ENCODE results near the gene SCARF2. TPM values are rescaled to one million over a fixed set of nuclear protein-coding genes. Genes with fewer than 3 reads are reported as not detected.
"Not testable (repeated sequence)": the region's sequence is repeated elsewhere in the genome, so short reads cannot be mapped to it uniquely, and the experiment has no call there.

Gene SCARF2
- total and polyA plus RNA-seq, 10 donors, result 1.1 to 18.0 (median 9.4) TPM

DNA sequence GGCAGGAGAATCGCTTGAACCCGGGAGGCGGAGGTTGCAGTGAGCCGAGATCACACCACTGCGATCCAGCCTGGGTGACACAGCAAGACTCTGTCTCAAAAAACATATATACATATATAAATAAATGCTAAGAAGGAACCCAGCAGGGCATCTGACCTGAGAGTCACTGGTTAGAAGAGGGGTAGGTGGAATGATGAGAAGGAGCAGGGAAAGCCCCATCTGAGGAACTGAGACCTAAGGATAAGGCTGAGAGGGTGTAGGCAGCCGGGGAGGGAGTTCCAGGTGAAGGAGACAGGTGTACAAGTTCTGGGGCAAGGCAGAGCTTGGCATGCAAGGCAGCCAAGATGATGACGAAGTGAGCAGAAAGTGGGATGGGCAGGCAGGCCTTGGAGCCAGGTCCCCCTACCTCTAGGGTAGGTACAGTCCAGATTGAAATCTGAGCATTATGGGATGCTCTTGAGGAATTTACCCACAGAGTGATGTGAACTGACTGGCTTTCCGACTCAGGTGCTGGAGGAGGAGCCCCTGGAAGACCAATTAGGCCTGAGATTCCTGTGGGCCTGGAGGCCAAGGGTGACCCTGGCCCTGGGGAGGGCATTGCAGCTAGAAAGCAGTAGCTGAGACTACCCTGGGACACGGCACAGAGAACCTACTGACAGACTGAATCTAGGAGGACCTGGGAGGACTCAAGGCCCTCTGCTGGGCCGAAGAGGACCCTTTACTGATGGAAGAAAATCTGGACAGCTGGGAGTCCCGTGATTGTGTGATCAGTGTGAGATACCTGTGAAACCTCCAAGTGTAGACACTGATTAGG is 35.2 kb upstream of the SCARF2 start:
- intact Hi-C loops (cut with DNase I; ENCODE audit: low total_unique reads), result no loop called here
- no peaks in the 10 kb centered on the region for H3K9me3 ChIP-seq
- TF ChIP-seq POLR2AphosphoS5 (IDR thresholded peaks at IDR 0.05) (no peak), POLR2A (IDR thresholded peaks at IDR 0.05) (no peak)
- TF ChIP-seq, protein P1, sequence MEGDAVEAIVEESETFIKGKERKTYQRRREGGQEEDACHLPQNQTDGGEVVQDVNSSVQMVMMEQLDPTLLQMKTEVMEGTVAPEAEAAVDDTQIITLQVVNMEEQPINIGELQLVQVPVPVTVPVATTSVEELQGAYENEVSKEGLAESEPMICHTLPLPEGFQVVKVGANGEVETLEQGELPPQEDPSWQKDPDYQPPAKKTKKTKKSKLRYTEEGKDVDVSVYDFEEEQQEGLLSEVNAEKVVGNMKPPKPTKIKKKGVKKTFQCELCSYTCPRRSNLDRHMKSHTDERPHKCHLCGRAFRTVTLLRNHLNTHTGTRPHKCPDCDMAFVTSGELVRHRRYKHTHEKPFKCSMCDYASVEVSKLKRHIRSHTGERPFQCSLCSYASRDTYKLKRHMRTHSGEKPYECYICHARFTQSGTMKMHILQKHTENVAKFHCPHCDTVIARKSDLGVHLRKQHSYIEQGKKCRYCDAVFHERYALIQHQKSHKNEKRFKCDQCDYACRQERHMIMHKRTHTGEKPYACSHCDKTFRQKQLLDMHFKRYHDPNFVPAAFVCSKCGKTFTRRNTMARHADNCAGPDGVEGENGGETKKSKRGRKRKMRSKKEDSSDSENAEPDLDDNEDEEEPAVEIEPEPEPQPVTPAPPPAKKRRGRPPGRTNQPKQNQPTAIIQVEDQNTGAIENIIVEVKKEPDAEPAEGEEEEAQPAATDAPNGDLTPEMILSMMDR (IDR thresholded peaks at IDR 0.05 in 8 of 11, conservative IDR thresholded peaks at IDR 0.05 in 3 of 11), result no peak
- WGBS, 5 donors, result 88 to 97% (median 92%) methylated on average over 11 of the region's 11 CpGs
- DNase-seq, result no peak
- no peak overlapping the region for H3K27ac ChIP-seq
- peaks cover 0 to 10% (median 0%) of the 10 kb centered on the region in 6 donors for H3K4me1 ChIP-seq
- peaks cover 0 to 32% (median 13%) of the 10 kb centered on the region in 6 donors for H3K36me3 ChIP-seq
- H3K27me3 ChIP-seq (replicated peaks in 1 of 7), result no peaks in the 10 kb centered on the region
- no peak overlapping the region for H3K4me3 ChIP-seq

DNA sequence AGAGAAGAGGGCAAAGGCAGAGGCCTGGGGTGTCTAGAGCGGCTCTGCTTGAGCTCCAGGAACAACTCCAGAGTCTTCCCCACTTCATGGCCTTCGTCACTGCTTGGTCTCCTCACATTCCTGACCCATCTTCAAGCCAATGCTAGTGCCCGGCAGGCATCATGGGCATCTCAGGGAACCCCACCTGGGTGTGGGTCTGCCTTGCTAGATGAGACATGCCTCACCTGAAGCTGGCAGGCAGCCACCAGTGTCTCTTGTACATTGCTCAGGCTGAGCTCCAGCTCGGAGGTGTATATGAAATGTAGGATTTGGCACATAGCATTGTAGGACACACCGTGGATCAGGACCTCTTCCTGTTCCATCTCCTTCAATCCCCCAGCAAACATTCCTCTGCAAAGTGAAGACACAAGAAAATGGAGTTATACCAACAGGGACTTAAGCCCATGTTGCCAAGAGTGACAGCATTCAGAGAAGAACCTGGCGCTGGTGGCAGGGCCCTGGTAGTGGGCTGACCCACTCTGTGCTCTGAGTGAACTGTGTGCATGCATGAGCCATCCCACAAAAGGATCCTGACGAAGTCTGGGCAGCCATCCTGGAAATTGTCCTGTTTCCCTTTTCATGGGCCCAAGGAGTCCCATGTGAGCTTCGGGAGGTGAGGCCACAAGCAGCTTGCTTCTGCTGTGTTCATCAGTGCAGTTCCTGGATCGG is 33.7 kb upstream of the SCARF2 start:
- Histone ChIP-seq H3K27ac (no peak overlapping the region), H3K36me3 (peaks cover 0 to 32% (median 13%) of the 10 kb centered on the region in 6 donors), H3K4me1 (peaks cover 0 to 18% (median 1%) of the 10 kb centered on the region in 6 donors), H3K4me3 (no peak overlapping the region), H3K27me3 (replicated peaks in 1 of 7) (no peaks in the 10 kb centered on the region), H3K9me3 (no peaks in the 10 kb centered on the region)
- WGBS, 5 donors, result 93 to 98% (median 96%) methylated on average over 9 of the region's 9 CpGs
- TF ChIP-seq POLR2AphosphoS5 (IDR thresholded peaks at IDR 0.05), result no peak
- TF ChIP-seq, protein P1 (IDR thresholded peaks at IDR 0.05 in 8 of 11, conservative IDR thresholded peaks at IDR 0.05 in 3 of 11), result no peak
- no peak for TF ChIP-seq POLR2A (IDR thresholded peaks at IDR 0.05)
- intact Hi-C loops (cut with DNase I; ENCODE audit: low total_unique reads), result no loop called here
- DNase-seq, result peak; percentile 45

DNA sequence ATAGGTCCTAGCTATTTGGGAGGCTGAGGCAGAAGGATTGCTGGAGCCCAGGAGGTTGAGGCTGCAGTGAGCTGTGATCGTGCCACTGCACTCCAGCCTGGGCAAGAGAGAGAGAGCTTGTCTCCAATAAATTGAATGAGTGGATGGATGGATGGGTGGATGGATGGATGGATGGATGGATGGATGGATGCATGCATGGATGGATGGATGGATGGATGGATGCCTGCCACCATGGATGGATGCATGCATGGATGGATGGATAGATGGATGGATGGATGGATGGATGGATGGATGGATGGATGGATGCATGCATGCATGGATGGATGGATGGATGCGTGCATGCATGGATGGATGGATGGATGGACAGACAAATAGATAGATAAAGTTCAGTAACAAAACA is 32.9 kb upstream of the SCARF2 start:
- DNase-seq, result peak; percentile 6
- H3K36me3 ChIP-seq, result peaks cover 0 to 33% (median 13%) of the 10 kb centered on the region in 6 donors
- H3K9me3 ChIP-seq; H3K4me3 ChIP-seq; intact Hi-C loops (cut with DNase I; ENCODE audit: low total_unique reads); H3K27me3 ChIP-seq (replicated peaks in 1 of 7); H3K27ac ChIP-seq: not testable (repeated sequence)
- WGBS, 5 donors, result 95 to 98% (median 97%) methylated on average over 2 of the region's 2 CpGs
- peaks cover 0 to 20% (median 4%) of the 10 kb centered on the region in 6 donors for H3K4me1 ChIP-seq

DNA sequence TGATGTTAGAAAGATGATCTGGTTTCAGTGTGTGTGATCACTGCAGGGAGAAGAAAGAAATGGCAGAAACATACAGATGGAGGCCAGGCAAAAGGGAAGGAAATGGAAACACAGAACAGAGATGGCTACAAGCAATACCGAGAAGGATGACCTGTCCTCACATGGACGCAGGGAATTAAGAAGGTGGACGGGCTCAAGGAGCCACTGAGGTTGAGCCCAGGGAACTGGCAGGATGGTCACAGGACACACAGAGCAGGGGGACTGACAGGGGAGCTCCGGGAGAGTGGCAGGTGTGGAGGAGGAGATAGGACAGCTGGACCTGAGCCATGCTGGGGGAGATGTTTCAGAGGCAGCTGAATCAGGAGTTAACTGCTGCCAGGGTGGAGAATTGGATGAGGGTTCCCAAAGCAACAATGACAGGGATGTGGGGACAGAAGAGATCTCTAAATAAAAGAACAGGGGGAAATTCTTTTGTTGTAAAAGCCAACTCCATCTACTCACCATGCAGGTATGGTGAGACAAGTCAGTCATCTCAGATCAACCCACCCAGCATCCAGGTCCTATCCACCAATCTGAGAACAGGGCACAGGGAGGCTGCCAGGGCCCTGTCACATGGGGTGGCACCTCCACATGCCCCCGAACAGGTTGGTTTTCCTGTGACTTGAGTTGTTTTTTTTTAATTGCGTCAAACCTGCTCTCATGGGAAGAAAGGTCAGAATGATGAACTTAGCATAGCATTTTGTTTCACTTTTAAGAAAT is 31.7 kb upstream of the SCARF2 start:
- no peak for TF ChIP-seq POLR2AphosphoS5 (IDR thresholded peaks at IDR 0.05)
- 81 to 88% (median 84%) methylated on average over 6 of the region's 6 CpGs for WGBS, 5 donors
- H3K27me3 ChIP-seq (replicated peaks in 1 of 7), result no peaks in the 10 kb centered on the region
- H3K36me3 ChIP-seq, result peaks cover 0 to 46% (median 13%) of the 10 kb centered on the region in 6 donors
- peaks cover 0 to 28% (median 16%) of the 10 kb centered on the region in 6 donors for H3K4me1 ChIP-seq
- DNase-seq, result peak; percentile 48
- intact Hi-C loops (cut with DNase I; ENCODE audit: low total_unique reads), result no loop called here
- H3K9me3 ChIP-seq, result no peaks in the 10 kb centered on the region
- no peak overlapping the region for H3K4me3 ChIP-seq
- H3K27ac ChIP-seq, result no peak overlapping the region

All from spleen (tissue), 11 donors.